ENCODE data around the gene GAB2.

GRCh38 chr11:78261367-78261766, 156.3 kb downstream of the GAB2 start:
- TF ChIP-seq CTCF (IDR thresholded peaks at IDR 0.05; ENCODE audit: borderline replicate concordance, extremely low read depth, low read length, poor library complexity, severe bottlenecking): no peak
- no peak for TF ChIP-seq EZH2 (IDR thresholded peaks at IDR 0.05; ENCODE audit: borderline replicate concordance, low read depth, low read length, severe bottlenecking)

All from DND-41 (cell line).